ENCODE results near the gene CSF2. TPM values are rescaled to one million over a fixed set of nuclear protein-coding genes. Genes with fewer than 3 reads are reported as not detected.

The CSF2 gene
- total RNA-seq, 1 donor from 2014 or later = not detected

GRCh38 chr5:132099076-132099748, 25.6 kb downstream of the CSF2 start:
- TF ChIP-seq CTCF (conservative IDR thresholded peaks at IDR 0.05) = no peak
- no peaks in the 10 kb centered on the region for H3K9me3 Mint-ChIP-seq
- H3K4me3 Mint-ChIP-seq = no peak overlapping the region
- no peak overlapping the region for H3K27ac Mint-ChIP-seq
- H3K4me1 Mint-ChIP-seq (ENCODE audit: unreplicated experiment) = no peaks in the 10 kb centered on the region
- DNase-seq (ENCODE audit: extremely low spot score, unreplicated experiment) = no peak
- H3K27me3 Mint-ChIP-seq = no peaks in the 10 kb centered on the region
- H3K36me3 Mint-ChIP-seq = no peaks in the 10 kb centered on the region

GRCh38 chr5:132099905-132100304, 26.3 kb downstream of the CSF2 start:
- DNase-seq (ENCODE audit: extremely low spot score, unreplicated experiment) = no peak
- Mint-ChIP-seq H3K36me3 (no peaks in the 10 kb centered on the region), H3K4me1 (ENCODE audit: unreplicated experiment) (no peaks in the 10 kb centered on the region), H3K9me3 (no peaks in the 10 kb centered on the region), H3K4me3 (no peak overlapping the region), H3K27me3 (no peaks in the 10 kb centered on the region), H3K27ac (no peak overlapping the region)
- TF ChIP-seq CTCF (conservative IDR thresholded peaks at IDR 0.05) = no peak

- no peaks in the 10 kb centered on the region for H3K27me3 Mint-ChIP-seq
- H3K9me3 Mint-ChIP-seq = no peaks in the 10 kb centered on the region
- no peak overlapping the region for H3K27ac Mint-ChIP-seq
- no peaks in the 10 kb centered on the region for H3K4me1 Mint-ChIP-seq (ENCODE audit: unreplicated experiment)
- no peak for TF ChIP-seq CTCF (conservative IDR thresholded peaks at IDR 0.05)
- no peaks in the 10 kb centered on the region for H3K36me3 Mint-ChIP-seq
- no peak for DNase-seq (ENCODE audit: extremely low spot score, unreplicated experiment)
- no peak overlapping the region for H3K4me3 Mint-ChIP-seq
Measured at GRCh38 chr5:132100672-132101261, 27.2 kb downstream of the CSF2 start.

GRCh38 chr5:132101385-132101880, 27.8 kb downstream of the CSF2 start:
- H3K27me3 Mint-ChIP-seq = no peaks in the 10 kb centered on the region
- no peak overlapping the region for H3K27ac Mint-ChIP-seq
- no peak for TF ChIP-seq CTCF (conservative IDR thresholded peaks at IDR 0.05)
- H3K4me1 Mint-ChIP-seq (ENCODE audit: unreplicated experiment) = no peaks in the 10 kb centered on the region
- H3K9me3 Mint-ChIP-seq = no peaks in the 10 kb centered on the region
- H3K36me3 Mint-ChIP-seq = no peaks in the 10 kb centered on the region
- no peak overlapping the region for H3K4me3 Mint-ChIP-seq
- no peak for DNase-seq (ENCODE audit: extremely low spot score, unreplicated experiment)

- DNase-seq (ENCODE audit: extremely low spot score, unreplicated experiment) = no peak
- Mint-ChIP-seq H3K4me3 (no peak overlapping the region), H3K27me3 (no peaks in the 10 kb centered on the region), H3K27ac (no peak overlapping the region), H3K36me3 (no peaks in the 10 kb centered on the region), H3K4me1 (ENCODE audit: unreplicated experiment) (no peaks in the 10 kb centered on the region), H3K9me3 (no peaks in the 10 kb centered on the region)
- no peak for TF ChIP-seq CTCF (conservative IDR thresholded peaks at IDR 0.05)
Measured at GRCh38 chr5:132102101-132102701, 28.6 kb downstream of the CSF2 start.
